HCT116 (cell line): ENCODE data around the gene ST6GALNAC4. TPM values are rescaled to one million over a fixed set of nuclear protein-coding genes. Genes with fewer than 3 reads are reported as not detected.

Experiments used
- ATAC-seq: fragments of 200-7000 bp; cut with Tn5 transposase; 2 replicates; pipeline ENCODE4 v1.9.1; 2020; ENCODE audit warnings: mild to moderate bottlenecking, moderate library complexity
- BruUV-seq: library from RNA; stranded (reverse); fragments of 400-500 nt; replicated peaks from 2 replicates; lab custom pipeline; 2021; lab: Mats Ljungman, UMichigan
- CTCF ChIA-PET: fragments of 300-600 bp; sonication (Branson Sonifier 250); formaldehyde crosslinking; loops from one replicate; lab custom pipeline; 2021; ENCODE audit warnings: antibody characterized with exemption; lab: Charles Lee
- POLR2A ChIA-PET: fragments of 300-600, 350-600 bp; sonication (Branson Sonifier 250); formaldehyde crosslinking; loops from one replicate; lab custom pipeline; 2021; ENCODE audit warnings: antibody characterized with exemption; lab: Charles Lee
- RAD21 ChIA-PET, 2 experiments: fragments of 300-600 bp; sonication (Branson Sonifier 250); formaldehyde crosslinking; loops; one replicate each; lab custom pipeline; 2023; ENCODE audit warnings: low total read pairs in 2 of 2; ENCODE audit not compliant: uncharacterized antibody in 2 of 2, unreplicated experiment in 2 of 2, low non-redundant PET in 1 of 2; lab: Charles Lee
- DNase-seq: peaks from one replicate; pipeline ENCODE4 v3.0.0-alpha.2; 2010; ENCODE audit warnings: low read depth, low spot score
- H2AFZ ChIP-seq: fragments of 200-600 bp; shearing (Covaris generic), sonication (generic); 2 replicates; pipeline ENCODE4 v1.6.1; 2017; ENCODE audit warnings: low read depth, mixed run types, mixed read lengths, antibody characterized with exemption, low read length; ENCODE audit not compliant: poor library complexity, severe bottlenecking
- H3K27ac ChIP-seq: 2 replicates; pipeline ENCODE4 v1.5.1; 2012; ENCODE audit warnings: low read depth, low read length
- H3K27me3 ChIP-seq: fragments of 200-600 bp; sonication (generic); 2 replicates; pipeline ENCODE4 v1.6.1; 2016; ENCODE audit warnings: mixed run types, low read length, mixed read lengths; ENCODE audit not compliant: insufficient read depth
- H3K36me3 ChIP-seq, 2 experiments: fragments of 200-500 bp in 1 of 2; fragments of 200-600 bp in 1 of 2; sonication (Bioruptor generic) in 1 of 2; sonication (generic) in 1 of 2; 2 replicates each; pipeline versions ENCODE4 v1.5.1 to v1.6.1; 2014 to 2016; ENCODE audit warnings: low read length in 2 of 2, inconsistent platforms in 1 of 2, mixed read lengths in 1 of 2, mixed run types in 1 of 2; ENCODE audit not compliant: insufficient read depth in 2 of 2, control insufficient read depth in 1 of 2
- H3K4me1 ChIP-seq, 2 experiments: fragments of 200-600 bp in 1 of 2; sonication (generic) in 1 of 2; 2 replicates each; pipeline versions ENCODE4 v1.5.1 to v1.6.1; 2012 to 2017; ENCODE audit warnings: low read length in 2 of 2, inconsistent platforms in 1 of 2, mild to moderate bottlenecking in 1 of 2, mixed read lengths in 1 of 2, mixed run types in 1 of 2, moderate library complexity in 1 of 2; ENCODE audit not compliant: insufficient read depth in 2 of 2, control insufficient read depth in 1 of 2
- H3K4me2 ChIP-seq: fragments of 200-600 bp; sonication (generic); 2 replicates; pipeline ENCODE4 v1.6.1; 2017; ENCODE audit warnings: mixed run types, low read length, mixed read lengths
- H3K4me3 ChIP-seq, 2 experiments: fragments of 200-600 bp in 1 of 2; sonication (generic) in 1 of 2; replicated peaks in 1 of 2; 2 replicates each; pipeline ENCODE4 v1.5.1; 2011 to 2016; ENCODE audit warnings: low read length in 2 of 2, control low read depth in 1 of 2, low read depth in 1 of 2, mild to moderate bottlenecking in 1 of 2, mixed read lengths in 1 of 2, mixed run types in 1 of 2
- H3K79me2 ChIP-seq: fragments of 200-600 bp; sonication (generic); 2 replicates; pipeline ENCODE4 v1.6.1; 2017; ENCODE audit warnings: mild to moderate bottlenecking, mixed run types, low read length, moderate library complexity, mixed read lengths; ENCODE audit not compliant: insufficient read depth
- H3K9ac ChIP-seq: fragments of 200-600 bp; sonication (generic); 2 replicates; pipeline ENCODE4 v1.6.1; 2016; ENCODE audit warnings: low read length, mixed read lengths
- H3K9me2 ChIP-seq: fragments of 200-600 bp; sonication (generic), shearing (Covaris generic); 2 replicates; pipeline ENCODE4 v1.6.1; 2017; ENCODE audit warnings: mixed run types, mild to moderate bottlenecking, moderate library complexity; ENCODE audit not compliant: insufficient read depth
- H3K9me3 ChIP-seq, 2 experiments: fragments of 200-500 bp in 1 of 2; fragments of 200-600 bp in 1 of 2; sonication (Bioruptor generic) in 1 of 2; sonication (generic) in 1 of 2; 2 replicates each; pipeline ENCODE4 v1.6.1; 2014 to 2017; ENCODE audit warnings: low read length in 2 of 2, mixed read lengths in 2 of 2, inconsistent platforms in 1 of 2, low read depth in 1 of 2, mild to moderate bottlenecking in 1 of 2, mixed run types in 1 of 2, moderate library complexity in 1 of 2; ENCODE audit not compliant: control insufficient read depth in 1 of 2, insufficient read depth in 1 of 2
- H4K20me1 ChIP-seq: fragments of 200-600 bp; sonication (generic), shearing (Covaris generic); 2 replicates; pipeline ENCODE4 v1.6.1; 2017; ENCODE audit warnings: mixed run types, mild to moderate bottlenecking, moderate library complexity; ENCODE audit not compliant: insufficient read depth
- CEBPB ChIP-seq: IDR thresholded peaks from 2 replicates; pipeline ENCODE4 v1.6.1; 2012; ENCODE audit warnings: low read depth
- EGR1 ChIP-seq: IDR thresholded peaks from 2 replicates; pipeline ENCODE4 v1.6.1; 2012; ENCODE audit warnings: low read depth
- ELF1 ChIP-seq: IDR thresholded peaks from 2 replicates; pipeline ENCODE4 v1.6.1; 2012; ENCODE audit warnings: low read depth, borderline replicate concordance
- EZH2phosphoT487 ChIP-seq: fragments of 200-600 bp; IDR thresholded peaks from 2 replicates; pipeline ENCODE4 v1.6.1; 2018; ENCODE audit warnings: antibody characterized with exemption, borderline replicate concordance
- FOSL1 ChIP-seq: IDR thresholded peaks from 2 replicates; pipeline ENCODE4 v1.6.1; 2012; ENCODE audit warnings: low read depth
- JUND ChIP-seq: IDR thresholded peaks from 2 replicates; pipeline ENCODE4 v1.6.1; 2012
- POLR2A ChIP-seq: IDR thresholded peaks from 2 replicates; pipeline ENCODE4 v1.7.0; 2011; ENCODE audit warnings: borderline replicate concordance; ENCODE audit not compliant: insufficient read depth, insufficient read length; ENCODE audit errors: extremely low read depth
- SP1 ChIP-seq: IDR thresholded peaks from 2 replicates; pipeline ENCODE4 v1.6.1; 2012; ENCODE audit warnings: low read depth
- TCF7L2 ChIP-seq: IDR thresholded peaks from 2 replicates; pipeline ENCODE4 v1.7.0; 2011; ENCODE audit warnings: borderline replicate concordance, inconsistent platforms; ENCODE audit not compliant: insufficient read depth, insufficient read length; ENCODE audit errors: extremely low read depth
- ZFX ChIP-seq: fragments of 450-650 bp; IDR thresholded peaks from 2 replicates; pipeline ENCODE4 v1.6.1; 2017
- ZNF274 ChIP-seq: fragments of 200-500 bp; sonication (Bioruptor generic); IDR thresholded peaks from 2 replicates; pipeline ENCODE4 v1.6.1; 2014; ENCODE audit warnings: mild to moderate bottlenecking, low read depth, low read length, inconsistent platforms
- intact Hi-C: fragments of 100-400 bp; cut with micrococcal nuclease; formaldehyde crosslinking; loops from 2 replicates; pipeline ENCODE4 v1.10.0; 2022
- total RNA-seq: library from RNA; stranded (reverse); gene quantifications from one replicate; pipeline ENCODE4 v1.2.1, GENCODE V29; 2021; ENCODE audit not compliant: unreplicated experiment
- TF ChIP-seq, protein P1 (sequence below): IDR thresholded peaks from 2 replicates; pipeline ENCODE4 v1.6.1; 2012
- TF ChIP-seq, protein P2 (sequence below): IDR thresholded peaks from 2 replicates; pipeline ENCODE4 v1.6.1; 2011; ENCODE audit warnings: mild to moderate bottlenecking, low read length, moderate library complexity; ENCODE audit not compliant: insufficient replicate concordance; ENCODE audit errors: extremely low read depth
- TF ChIP-seq, protein P3 (sequence below), 3 experiments: fragments of 200-600 bp in 1 of 3; sonication (generic) in 1 of 3; IDR thresholded peaks in 2 of 3; conservative IDR thresholded peaks in 1 of 3; 2 replicates each; pipeline ENCODE4 v1.5.1; 2012 to 2017; ENCODE audit warnings: low read depth in 2 of 3, low read length in 2 of 3, antibody characterized with exemption in 1 of 3, borderline replicate concordance in 1 of 3, control low read depth in 1 of 3, mild to moderate bottlenecking in 1 of 3, mixed read lengths in 1 of 3, mixed run types in 1 of 3, moderate library complexity in 1 of 3; ENCODE audit not compliant: insufficient read depth in 1 of 3

The ST6GALNAC4 gene
- total RNA-seq, 1 experiment from 2014 or later = 49.4 TPM

GRCh38 chr9:127954831-127955293, 38.0 kb upstream of the ST6GALNAC4 start:
- no peaks in the 10 kb centered on the region for H3K36me3 ChIP-seq
- H3K79me2 ChIP-seq = peaks cover 77% of the 10 kb centered on the region
- H4K20me1 ChIP-seq = peaks cover 4% of the 10 kb centered on the region; the same call in 1 of the 2 replicates
- H2AFZ ChIP-seq = no peak overlapping the region
- H3K9me3 ChIP-seq = no peaks in the 10 kb centered on the region; a peak in 1 of 4 replicates
- no peaks in the 10 kb centered on the region for H3K27me3 ChIP-seq
- POLR2A ChIA-PET = interaction anchor here (1.0 to 2.2 kb wide), 5 partner anchors 11 to 114 kb away, joined by 3 to 8 read pairs (median 3); partner anchors contain the start of gene EEIG1
- peak overlapping the region; percentile 79 for H3K27ac ChIP-seq
- RAD21 ChIA-PET = interaction anchor here in 1 of 2 experiments (1.0 to 1.4 kb wide), 2 partner anchors 16 to 81 kb away, joined by 3 read pairs; no protein-coding TSS in a partner anchor
- H3K4me2 ChIP-seq = peak overlapping the region; percentile 85
- no peak for ATAC-seq
- H3K9me2 ChIP-seq = no peaks in the 10 kb centered on the region
- CTCF ChIA-PET = interaction anchor here (1.5 to 4.0 kb wide), 3 partner anchors 11 to 163 kb away, joined by 6 to 37 read pairs (median 6); no protein-coding TSS in a partner anchor
- intact Hi-C loops = no loop called here
- H3K4me3 ChIP-seq = peak overlapping the region; percentile 2 to 34; a peak in 3 of 4 replicates
- peak overlapping the region; percentile 63 for H3K9ac ChIP-seq
- no TSS peak for BruUV-seq
- peaks cover 58 to 79% of the 10 kb centered on the region in 2 experiments for H3K4me1 ChIP-seq
- no peak for TF ChIP-seq POLR2A
- TF ChIP-seq SP1 = no peak
- TF ChIP-seq ZNF274 = no peak
- TF ChIP-seq, all 23 proteins: peak for 0
- DNase-seq = no peak

GRCh38 chr9:127953768-127954505, 37.1 kb upstream of the ST6GALNAC4 start:
- Histone ChIP-seq H3K4me2 (peak overlapping the region; percentile 85), H3K4me3 (no peak overlapping the region), H3K79me2 (peaks cover 68% of the 10 kb centered on the region), H3K9me2 (no peaks in the 10 kb centered on the region), H3K36me3 (no peaks in the 10 kb centered on the region), H4K20me1 (peaks cover 4% of the 10 kb centered on the region; the same call in 1 of the 2 replicates), H3K9me3 (no peaks in the 10 kb centered on the region; a peak in 1 of 4 replicates), H2AFZ (no peak overlapping the region), H3K27me3 (no peaks in the 10 kb centered on the region), H3K27ac (no peak overlapping the region; the same call in 1 of the 2 replicates), H3K4me1 (peaks cover 58 to 77% of the 10 kb centered on the region in 2 experiments), H3K9ac (peak overlapping the region; percentile 63)
- ChIA-PET RAD21 (interaction anchor here in 1 of 2 experiments (1.4 kb wide), 1 partner anchor 82 kb away, joined by 3 read pairs; no protein-coding TSS in a partner anchor), CTCF (interaction anchor here (0.6 to 4.0 kb wide), 4 partner anchors 11 to 1225 kb away, joined by 3 to 37 read pairs (median 6); no protein-coding TSS in a partner anchor), POLR2A (interaction anchor here (1.4 to 2.2 kb wide), 2 partner anchors 12 to 22 kb away, joined by 3 to 7 read pairs; no protein-coding TSS in a partner anchor)
- ATAC-seq = no peak
- intact Hi-C loops = no loop called here
- DNase-seq = no peak
- TF ChIP-seq TCF7L2 = no peak
- TF ChIP-seq ELF1 = no peak
- no peak for TF ChIP-seq JUND
- TF ChIP-seq, protein P1, sequence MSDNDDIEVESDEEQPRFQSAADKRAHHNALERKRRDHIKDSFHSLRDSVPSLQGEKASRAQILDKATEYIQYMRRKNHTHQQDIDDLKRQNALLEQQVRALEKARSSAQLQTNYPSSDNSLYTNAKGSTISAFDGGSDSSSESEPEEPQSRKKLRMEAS = no peak
- no peak for TF ChIP-seq CEBPB
- TF ChIP-seq EZH2phosphoT487 = no peak
- TF ChIP-seq ZFX = no peak
- no peak for TF ChIP-seq EGR1
- TF ChIP-seq FOSL1 = no peak
- no peak for TF ChIP-seq SP1
- no peak for TF ChIP-seq ZNF274
- TF ChIP-seq, protein P2, sequence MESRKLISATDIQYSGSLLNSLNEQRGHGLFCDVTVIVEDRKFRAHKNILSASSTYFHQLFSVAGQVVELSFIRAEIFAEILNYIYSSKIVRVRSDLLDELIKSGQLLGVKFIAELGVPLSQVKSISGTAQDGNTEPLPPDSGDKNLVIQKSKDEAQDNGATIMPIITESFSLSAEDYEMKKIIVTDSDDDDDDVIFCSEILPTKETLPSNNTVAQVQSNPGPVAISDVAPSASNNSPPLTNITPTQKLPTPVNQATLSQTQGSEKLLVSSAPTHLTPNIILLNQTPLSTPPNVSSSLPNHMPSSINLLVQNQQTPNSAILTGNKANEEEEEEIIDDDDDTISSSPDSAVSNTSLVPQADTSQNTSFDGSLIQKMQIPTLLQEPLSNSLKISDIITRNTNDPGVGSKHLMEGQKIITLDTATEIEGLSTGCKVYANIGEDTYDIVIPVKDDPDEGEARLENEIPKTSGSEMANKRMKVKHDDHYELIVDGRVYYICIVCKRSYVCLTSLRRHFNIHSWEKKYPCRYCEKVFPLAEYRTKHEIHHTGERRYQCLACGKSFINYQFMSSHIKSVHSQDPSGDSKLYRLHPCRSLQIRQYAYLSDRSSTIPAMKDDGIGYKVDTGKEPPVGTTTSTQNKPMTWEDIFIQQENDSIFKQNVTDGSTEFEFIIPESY = no peak
- TF ChIP-seq, protein P3, sequence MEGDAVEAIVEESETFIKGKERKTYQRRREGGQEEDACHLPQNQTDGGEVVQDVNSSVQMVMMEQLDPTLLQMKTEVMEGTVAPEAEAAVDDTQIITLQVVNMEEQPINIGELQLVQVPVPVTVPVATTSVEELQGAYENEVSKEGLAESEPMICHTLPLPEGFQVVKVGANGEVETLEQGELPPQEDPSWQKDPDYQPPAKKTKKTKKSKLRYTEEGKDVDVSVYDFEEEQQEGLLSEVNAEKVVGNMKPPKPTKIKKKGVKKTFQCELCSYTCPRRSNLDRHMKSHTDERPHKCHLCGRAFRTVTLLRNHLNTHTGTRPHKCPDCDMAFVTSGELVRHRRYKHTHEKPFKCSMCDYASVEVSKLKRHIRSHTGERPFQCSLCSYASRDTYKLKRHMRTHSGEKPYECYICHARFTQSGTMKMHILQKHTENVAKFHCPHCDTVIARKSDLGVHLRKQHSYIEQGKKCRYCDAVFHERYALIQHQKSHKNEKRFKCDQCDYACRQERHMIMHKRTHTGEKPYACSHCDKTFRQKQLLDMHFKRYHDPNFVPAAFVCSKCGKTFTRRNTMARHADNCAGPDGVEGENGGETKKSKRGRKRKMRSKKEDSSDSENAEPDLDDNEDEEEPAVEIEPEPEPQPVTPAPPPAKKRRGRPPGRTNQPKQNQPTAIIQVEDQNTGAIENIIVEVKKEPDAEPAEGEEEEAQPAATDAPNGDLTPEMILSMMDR (IDR thresholded peaks at IDR 0.05 in 2 of 3, conservative IDR thresholded peaks at IDR 0.05 in 1 of 3; ENCODE audit: borderline replicate concordance in 1 of 3, insufficient read depth in 1 of 3, low read depth in 2 of 3, low read length in 2 of 3) = no peak
- no TSS peak for BruUV-seq
